ENCODE data around the gene TGM4. TPM values are rescaled to one million over a fixed set of nuclear protein-coding genes. Genes with fewer than 3 reads are reported as not detected.

Gene TGM4
- total RNA-seq, 2 experiments from 2014 or later: not detected

GRCh38 chr3:44918087-44918486, 43.7 kb downstream of the TGM4 start:
- intact Hi-C loops (cut with DNase I, micrococcal nuclease): no loop called here
- ChIA-PET CTCF (no interaction called here), POLR2A (no interaction called here)
- ATAC-seq (no peak), DNase-seq (no peak)
- Mint-ChIP-seq H3K27me3 (no peaks in the 10 kb centered on the region), H3K9me3 (ENCODE audit: low read depth) (no peaks in the 10 kb centered on the region), H3K27ac (no peak overlapping the region), H3K36me3 (ENCODE audit: low read depth) (peaks cover 4% of the 10 kb centered on the region), H3K4me1 (no peaks in the 10 kb centered on the region), H3K4me3 (no peak overlapping the region)

DNA sequence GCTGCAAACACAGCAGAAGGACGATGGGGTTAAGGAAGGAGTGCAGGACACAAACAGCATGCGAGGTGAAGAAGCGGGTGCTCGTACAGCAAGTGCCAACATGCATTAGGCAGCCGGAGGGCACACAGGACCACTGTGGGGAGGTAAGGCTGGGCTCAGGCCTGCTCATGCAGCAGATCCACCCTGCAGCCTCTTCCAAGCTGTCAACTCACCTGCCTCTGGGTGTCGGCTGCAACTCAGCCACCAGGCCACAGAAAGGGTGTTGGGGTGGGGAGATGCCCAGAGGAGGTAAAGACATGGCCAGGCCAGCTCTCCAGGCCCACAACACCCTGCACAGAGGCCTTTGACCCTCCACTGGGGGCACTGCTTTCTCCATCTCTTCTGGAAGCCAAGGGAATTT, 44.2 kb downstream of the TGM4 start:
- Mint-ChIP-seq H3K27me3 (no peaks in the 10 kb centered on the region), H3K27ac (no peak overlapping the region), H3K9me3 (ENCODE audit: low read depth) (no peaks in the 10 kb centered on the region), H3K4me3 (no peak overlapping the region), H3K4me1 (no peaks in the 10 kb centered on the region), H3K36me3 (ENCODE audit: low read depth) (peaks cover 4% of the 10 kb centered on the region)
- ChIA-PET CTCF (no interaction called here), POLR2A (no interaction called here)
- DNase-seq (no peak), ATAC-seq (no peak)
- intact Hi-C loops (cut with DNase I, micrococcal nuclease): no loop called here

DNA sequence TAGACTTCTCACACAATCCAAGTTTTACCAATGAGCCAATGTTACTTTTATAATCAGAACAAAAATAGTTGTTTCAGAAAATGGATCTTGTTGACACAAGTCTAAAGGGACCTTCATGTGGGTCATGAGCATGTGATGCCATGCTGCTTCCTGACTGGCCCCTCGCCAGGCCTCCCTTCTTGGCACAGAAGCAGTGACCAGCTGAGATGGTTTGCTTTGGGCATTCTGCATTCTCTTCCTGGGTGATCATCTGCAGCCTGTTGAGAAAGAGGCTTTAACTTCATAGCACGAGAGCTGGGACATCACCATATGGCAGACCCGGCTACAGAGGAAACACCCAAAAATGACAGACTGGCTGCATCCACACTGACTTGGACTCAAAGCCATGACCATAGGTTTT, 45.7 kb downstream of the TGM4 start:
- Mint-ChIP-seq H3K27ac (no peak overlapping the region), H3K4me3 (no peak overlapping the region), H3K4me1 (no peaks in the 10 kb centered on the region), H3K36me3 (ENCODE audit: low read depth) (peaks cover 4% of the 10 kb centered on the region), H3K27me3 (no peaks in the 10 kb centered on the region), H3K9me3 (ENCODE audit: low read depth) (no peaks in the 10 kb centered on the region)
- POLR2A ChIA-PET: no interaction called here
- intact Hi-C loops (cut with DNase I, micrococcal nuclease): no loop called here
- ATAC-seq (no peak), DNase-seq (no peak)
- CTCF ChIA-PET: no interaction called here

- H3K9me3 Mint-ChIP-seq (ENCODE audit: low read depth): no peaks in the 10 kb centered on the region
- peaks cover 6% of the 10 kb centered on the region for H3K36me3 Mint-ChIP-seq (ENCODE audit: low read depth)
- DNase-seq (no peak), ATAC-seq (no peak)
- POLR2A ChIA-PET: no interaction called here
- H3K4me1 Mint-ChIP-seq: no peaks in the 10 kb centered on the region
- CTCF ChIA-PET: interaction anchor here (3.2 kb wide), 1 partner anchor 10 kb away, joined by 13 read pairs; no protein-coding TSS in a partner anchor
- intact Hi-C loops (cut with DNase I, micrococcal nuclease): no loop called here
- no peak overlapping the region for H3K4me3 Mint-ChIP-seq
- H3K27me3 Mint-ChIP-seq: no peaks in the 10 kb centered on the region
- H3K27ac Mint-ChIP-seq: no peak overlapping the region
Measured at GRCh38 chr3:44923632-44924456, 49.4 kb downstream of the TGM4 start.

- no peak overlapping the region for H3K27ac Mint-ChIP-seq
- peaks cover 6% of the 10 kb centered on the region for H3K36me3 Mint-ChIP-seq (ENCODE audit: low read depth)
- CTCF ChIA-PET: interaction anchor here (0.7 to 3.2 kb wide), 2 partner anchors 10 to 93 kb away, joined by 3 to 13 read pairs; no protein-coding TSS in a partner anchor
- DNase-seq (no peak), ATAC-seq (no peak)
- intact Hi-C loops (cut with DNase I, micrococcal nuclease): no loop called here
- no peaks in the 10 kb centered on the region for H3K27me3 Mint-ChIP-seq
- H3K9me3 Mint-ChIP-seq (ENCODE audit: low read depth): no peaks in the 10 kb centered on the region
- no peaks in the 10 kb centered on the region for H3K4me1 Mint-ChIP-seq
- H3K4me3 Mint-ChIP-seq: no peak overlapping the region
- POLR2A ChIA-PET: no interaction called here
Measured at GRCh38 chr3:44924457-44925084, 50.2 kb downstream of the TGM4 start.

DNA sequence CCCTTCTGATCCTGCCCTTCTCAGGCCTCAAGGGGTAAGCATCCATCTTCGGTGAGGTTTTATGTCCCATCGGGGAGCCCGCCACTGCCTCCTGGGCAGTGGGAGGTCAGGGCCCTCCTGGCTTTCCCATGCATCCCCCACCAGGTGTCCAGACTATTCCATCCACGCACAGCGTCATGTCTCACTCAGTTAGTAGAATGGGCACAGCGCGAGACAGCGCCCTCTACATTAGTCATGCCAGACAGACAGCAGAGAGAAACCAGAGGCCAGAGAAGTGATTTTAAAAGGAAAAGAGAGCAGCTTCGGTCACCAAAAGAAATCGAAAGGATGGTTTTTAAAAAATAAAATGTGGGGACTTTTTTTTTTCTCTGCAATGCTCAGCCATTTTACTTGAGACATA, 51.8 kb downstream of the TGM4 start:
- Mint-ChIP-seq H3K9me3 (ENCODE audit: low read depth) (no peaks in the 10 kb centered on the region), H3K27ac (no peak overlapping the region), H3K36me3 (ENCODE audit: low read depth) (peaks cover 6% of the 10 kb centered on the region), H3K27me3 (no peaks in the 10 kb centered on the region), H3K4me1 (no peaks in the 10 kb centered on the region), H3K4me3 (no peak overlapping the region)
- intact Hi-C loops (cut with DNase I, micrococcal nuclease): no loop called here
- ChIA-PET POLR2A (no interaction called here), CTCF (no interaction called here)
- DNase-seq (no peak), ATAC-seq (no peak)

DNA sequence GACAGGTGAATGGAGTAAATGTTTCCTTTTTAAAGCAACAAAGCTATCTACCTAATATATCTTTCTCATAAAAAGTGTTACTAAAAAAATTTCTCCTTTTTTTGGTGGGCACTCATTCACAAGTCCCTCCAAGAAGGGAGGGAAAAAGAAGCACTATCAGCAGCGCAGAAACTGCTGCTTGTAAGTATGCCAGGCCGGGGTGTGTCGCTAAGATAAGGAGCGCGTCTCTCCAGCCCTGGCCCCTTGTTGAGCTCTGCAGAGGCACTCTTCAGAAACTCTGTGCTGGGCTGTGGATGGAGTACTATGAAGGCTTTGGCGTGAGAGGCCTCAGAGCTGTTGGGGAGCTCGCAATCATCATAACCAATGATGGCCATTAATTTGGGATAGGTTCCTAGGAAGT, 52.5 kb downstream of the TGM4 start:
- no peaks in the 10 kb centered on the region for H3K27me3 Mint-ChIP-seq
- DNase-seq (no peak), ATAC-seq (no peak)
- H3K4me3 Mint-ChIP-seq: no peak overlapping the region
- CTCF ChIA-PET: interaction anchor here (0.7 kb wide), 1 partner anchor 1327 kb away, joined by 3 read pairs; no protein-coding TSS in a partner anchor
- no peaks in the 10 kb centered on the region for H3K9me3 Mint-ChIP-seq (ENCODE audit: low read depth)
- H3K27ac Mint-ChIP-seq: no peak overlapping the region
- POLR2A ChIA-PET: no interaction called here
- intact Hi-C loops (cut with DNase I, micrococcal nuclease): no loop called here
- no peaks in the 10 kb centered on the region for H3K4me1 Mint-ChIP-seq
- H3K36me3 Mint-ChIP-seq (ENCODE audit: low read depth): peaks cover 6% of the 10 kb centered on the region

- Mint-ChIP-seq H3K9me3 (ENCODE audit: low read depth) (no peaks in the 10 kb centered on the region), H3K27me3 (no peaks in the 10 kb centered on the region), H3K36me3 (ENCODE audit: low read depth) (peaks cover 6% of the 10 kb centered on the region), H3K4me3 (no peak overlapping the region), H3K4me1 (no peaks in the 10 kb centered on the region), H3K27ac (no peak overlapping the region)
- ChIA-PET CTCF (interaction anchor here (0.7 kb wide), 1 partner anchor 1327 kb away, joined by 3 read pairs; no protein-coding TSS in a partner anchor), POLR2A (no interaction called here)
- intact Hi-C loops (cut with DNase I, micrococcal nuclease): no loop called here
- no peak for ATAC-seq
- DNase-seq: no peak
Measured at GRCh38 chr3:44927371-44927770, 53.0 kb downstream of the TGM4 start.

GRCh38 chr3:44929782-44930181, 55.4 kb downstream of the TGM4 start:
- Mint-ChIP-seq H3K27ac (no peak overlapping the region), H3K36me3 (ENCODE audit: low read depth) (peaks cover 14% of the 10 kb centered on the region), H3K4me3 (no peak overlapping the region), H3K9me3 (ENCODE audit: low read depth) (no peaks in the 10 kb centered on the region), H3K4me1 (no peaks in the 10 kb centered on the region), H3K27me3 (no peaks in the 10 kb centered on the region)
- no peak for DNase-seq
- no peak for ATAC-seq
- ChIA-PET POLR2A (no interaction called here), CTCF (no interaction called here)
- intact Hi-C loops (cut with DNase I, micrococcal nuclease): no loop called here

- POLR2A ChIA-PET: no interaction called here
- ATAC-seq: no peak
- CTCF ChIA-PET: interaction anchor here (0.6 kb wide), 1 partner anchor 18 kb away, joined by 3 read pairs; no protein-coding TSS in a partner anchor
- no peak for DNase-seq
- H3K4me1 Mint-ChIP-seq: no peaks in the 10 kb centered on the region
- H3K27ac Mint-ChIP-seq: no peak overlapping the region
- H3K4me3 Mint-ChIP-seq: no peak overlapping the region
- no peaks in the 10 kb centered on the region for H3K9me3 Mint-ChIP-seq (ENCODE audit: low read depth)
- intact Hi-C loops (cut with DNase I, micrococcal nuclease): no loop called here
- H3K36me3 Mint-ChIP-seq (ENCODE audit: low read depth): peaks cover 14% of the 10 kb centered on the region
- H3K27me3 Mint-ChIP-seq: no peaks in the 10 kb centered on the region
Measured at GRCh38 chr3:44930911-44931310, 56.5 kb downstream of the TGM4 start.

DNA sequence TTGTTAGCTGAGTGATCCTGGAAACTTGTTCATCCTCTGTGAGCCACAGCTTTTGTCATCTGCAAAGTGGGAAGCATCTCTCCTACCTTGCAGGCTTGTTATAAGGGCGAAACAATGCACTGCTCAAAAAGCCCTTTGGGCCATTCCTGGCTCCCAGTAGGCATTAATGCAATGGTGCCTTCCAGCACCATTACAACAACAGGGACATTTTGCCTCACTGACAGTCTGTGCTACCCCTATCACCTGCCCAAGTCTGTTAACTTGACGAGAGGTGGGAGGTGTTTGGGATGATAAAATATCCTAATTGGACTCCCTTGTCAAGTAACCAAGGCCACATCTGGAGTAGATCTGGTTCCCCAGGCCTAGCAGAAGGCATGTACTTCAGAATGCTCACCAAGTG, 57.4 kb downstream of the TGM4 start:
- CTCF ChIA-PET: interaction anchor here (0.6 kb wide), 1 partner anchor 18 kb away, joined by 3 read pairs; no protein-coding TSS in a partner anchor
- intact Hi-C loops (cut with DNase I, micrococcal nuclease): no loop called here
- H3K4me3 Mint-ChIP-seq: no peak overlapping the region
- ATAC-seq (no peak), DNase-seq (no peak)
- no peaks in the 10 kb centered on the region for H3K9me3 Mint-ChIP-seq (ENCODE audit: low read depth)
- peaks cover 17% of the 10 kb centered on the region for H3K36me3 Mint-ChIP-seq (ENCODE audit: low read depth)
- no peaks in the 10 kb centered on the region for H3K27me3 Mint-ChIP-seq
- no peaks in the 10 kb centered on the region for H3K4me1 Mint-ChIP-seq
- H3K27ac Mint-ChIP-seq: no peak overlapping the region
- POLR2A ChIA-PET: no interaction called here

GRCh38 chr3:44932271-44932670, 57.9 kb downstream of the TGM4 start:
- no peak overlapping the region for H3K4me3 Mint-ChIP-seq
- no peak overlapping the region for H3K27ac Mint-ChIP-seq
- ATAC-seq (no peak), DNase-seq (no peak)
- H3K36me3 Mint-ChIP-seq (ENCODE audit: low read depth): peaks cover 17% of the 10 kb centered on the region
- intact Hi-C loops (cut with DNase I, micrococcal nuclease): no loop called here
- H3K27me3 Mint-ChIP-seq: no peaks in the 10 kb centered on the region
- ChIA-PET POLR2A (no interaction called here), CTCF (no interaction called here)
- no peaks in the 10 kb centered on the region for H3K9me3 Mint-ChIP-seq (ENCODE audit: low read depth)
- H3K4me1 Mint-ChIP-seq: no peaks in the 10 kb centered on the region
